ENCODE data around the gene HSF2. TPM values are rescaled to one million over a fixed set of nuclear protein-coding genes. Genes with fewer than 3 reads are reported as not detected.

HSF2 gene
- total RNA-seq, 4 donors from 2014 or later, result 26.8 to 29.9 (median 28.4) TPM

GRCh38 chr6:122461885-122462284 lies 62.4 kb downstream of the HSF2 start:
- peaks cover 0 to 27% (median 14%) of the 10 kb centered on the region in 4 donors for H3K36me3 ChIP-seq
- WGBS, result 91% methylated on average over 2 of the region's 2 CpGs
- no peak for DNase-seq (ENCODE audit: extremely low spot score)
- no peaks in the 10 kb centered on the region for H3K27me3 ChIP-seq
- H3K27ac ChIP-seq (replicated peaks in 1 of 4), result no peak overlapping the region
- H3K4me3 ChIP-seq, result no peak overlapping the region
- no peaks in the 10 kb centered on the region for H3K9me3 ChIP-seq
- H3K4me1 ChIP-seq, result peaks cover 56 to 100% (median 91%) of the 10 kb centered on the region in 4 donors
- TF ChIP-seq, protein P1, sequence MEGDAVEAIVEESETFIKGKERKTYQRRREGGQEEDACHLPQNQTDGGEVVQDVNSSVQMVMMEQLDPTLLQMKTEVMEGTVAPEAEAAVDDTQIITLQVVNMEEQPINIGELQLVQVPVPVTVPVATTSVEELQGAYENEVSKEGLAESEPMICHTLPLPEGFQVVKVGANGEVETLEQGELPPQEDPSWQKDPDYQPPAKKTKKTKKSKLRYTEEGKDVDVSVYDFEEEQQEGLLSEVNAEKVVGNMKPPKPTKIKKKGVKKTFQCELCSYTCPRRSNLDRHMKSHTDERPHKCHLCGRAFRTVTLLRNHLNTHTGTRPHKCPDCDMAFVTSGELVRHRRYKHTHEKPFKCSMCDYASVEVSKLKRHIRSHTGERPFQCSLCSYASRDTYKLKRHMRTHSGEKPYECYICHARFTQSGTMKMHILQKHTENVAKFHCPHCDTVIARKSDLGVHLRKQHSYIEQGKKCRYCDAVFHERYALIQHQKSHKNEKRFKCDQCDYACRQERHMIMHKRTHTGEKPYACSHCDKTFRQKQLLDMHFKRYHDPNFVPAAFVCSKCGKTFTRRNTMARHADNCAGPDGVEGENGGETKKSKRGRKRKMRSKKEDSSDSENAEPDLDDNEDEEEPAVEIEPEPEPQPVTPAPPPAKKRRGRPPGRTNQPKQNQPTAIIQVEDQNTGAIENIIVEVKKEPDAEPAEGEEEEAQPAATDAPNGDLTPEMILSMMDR (IDR thresholded peaks at IDR 0.05), result no peak
- TF ChIP-seq POLR2AphosphoS5 (IDR thresholded peaks at IDR 0.05) (no peak), POLR2A (IDR thresholded peaks at IDR 0.05; ENCODE audit: low read depth) (no peak), EP300 (IDR thresholded peaks at IDR 0.05) (no peak)
- intact Hi-C loops (cut with DNase I), result no loop called here

DNA sequence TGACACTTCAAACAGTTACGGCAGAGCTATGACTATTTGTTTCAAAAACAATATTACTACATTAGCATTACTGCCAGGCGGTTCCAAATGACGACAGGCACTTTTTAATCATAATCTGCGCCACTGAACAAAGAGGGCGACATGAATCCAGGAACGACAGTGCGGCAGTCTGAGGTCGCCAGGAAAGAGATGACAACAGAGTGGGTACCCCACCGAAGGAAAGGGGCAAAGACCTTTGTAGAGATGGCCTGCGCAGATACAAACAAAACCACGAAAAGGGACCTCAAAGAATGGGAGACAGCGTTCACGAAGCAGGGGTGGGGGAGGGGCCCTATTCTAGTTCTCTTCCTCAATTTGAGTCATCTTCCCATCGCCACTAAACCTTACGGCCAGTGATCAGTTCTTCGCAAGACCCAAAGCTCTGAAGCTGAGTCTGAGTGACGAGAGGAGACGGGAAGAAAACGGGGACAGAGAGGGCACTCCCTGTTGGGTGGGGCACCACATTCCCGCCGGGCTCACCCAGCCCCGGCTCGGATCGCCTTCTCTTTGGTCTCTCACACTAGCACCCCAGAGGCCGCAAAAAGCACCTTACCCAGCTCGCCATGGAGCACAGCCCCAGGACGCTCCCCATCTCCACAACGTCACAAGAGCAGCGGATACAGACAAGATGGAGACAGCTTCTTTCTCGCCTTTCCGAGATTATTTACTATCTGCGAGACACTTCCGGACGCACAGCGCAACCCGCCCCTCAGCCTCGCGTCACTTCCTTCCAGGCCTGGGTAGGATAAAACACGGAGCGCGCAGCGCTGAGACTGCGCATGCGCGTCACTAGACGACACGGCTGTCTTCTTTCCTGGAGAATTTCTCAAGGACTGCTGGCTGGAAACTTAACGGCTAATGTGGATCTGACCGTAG lies 71.9 kb downstream of the HSF2 start, which contains the start of gene SERINC1:
TSS of gene SERINC1 (minus strand) at position 701 of the 915 bp plus-strand sequence. CDS start at position 631, 70 bp downstream.
- no peaks in the 10 kb centered on the region for H3K27me3 ChIP-seq
- TF ChIP-seq POLR2AphosphoS5 (IDR thresholded peaks at IDR 0.05) (peak; percentile 98 to 99), POLR2A (IDR thresholded peaks at IDR 0.05; ENCODE audit: low read depth) (peak; percentile 73), EP300 (IDR thresholded peaks at IDR 0.05) (no peak)
- TF ChIP-seq, protein P1 (IDR thresholded peaks at IDR 0.05), result no peak
- H3K36me3 ChIP-seq, result peaks cover 0 to 11% (median 4%) of the 10 kb centered on the region in 4 donors
- no peaks in the 10 kb centered on the region for H3K9me3 ChIP-seq
- under 1% methylated on average over 43 of the region's 49 CpGs for WGBS
- H3K27ac ChIP-seq (replicated peaks in 1 of 4), result peak within 1 kb of the TSS; percentile 93 to 97 (median 96)
- DNase-seq (ENCODE audit: extremely low spot score), result peak; percentile 98
- H3K4me3 ChIP-seq, result peak within 1 kb of the TSS; percentile 81 to 92 (median 86)
- peaks cover 18 to 46% (median 44%) of the 10 kb centered on the region in 4 donors for H3K4me1 ChIP-seq
- intact Hi-C loops (cut with DNase I), result loop anchor here (5.0 kb wide), 1 partner anchor 69 kb away; no protein-coding TSS in a partner anchor

DNA sequence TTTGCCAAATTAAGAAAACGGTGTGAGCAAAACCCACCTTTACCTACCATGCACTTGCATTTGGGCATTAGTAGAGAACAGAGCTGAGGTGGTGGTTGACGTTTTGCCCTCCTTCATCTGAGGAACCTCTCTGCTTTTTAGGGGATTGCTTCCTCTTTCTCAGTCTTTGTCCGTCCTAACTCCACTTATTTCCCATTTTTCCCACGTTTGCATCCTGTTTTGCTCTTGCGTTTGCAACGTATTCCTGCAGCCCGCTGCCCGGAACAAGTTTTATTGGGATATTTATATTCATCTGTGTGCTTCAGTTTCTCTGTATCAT lies 72.5 kb downstream of the HSF2 start:
- TF ChIP-seq POLR2A (IDR thresholded peaks at IDR 0.05; ENCODE audit: low read depth) (no peak), POLR2AphosphoS5 (IDR thresholded peaks at IDR 0.05) (no peak), EP300 (IDR thresholded peaks at IDR 0.05) (no peak)
- TF ChIP-seq, protein P1 (IDR thresholded peaks at IDR 0.05), result no peak
- H3K4me3 ChIP-seq, result peak overlapping the region; percentile 81 to 92 (median 86)
- H3K36me3 ChIP-seq, result peaks cover 0 to 7% (median 2%) of the 10 kb centered on the region in 4 donors
- H3K4me1 ChIP-seq, result peaks cover 15 to 40% (median 38%) of the 10 kb centered on the region in 4 donors
- WGBS, result 4% methylated on average over 8 of the region's 8 CpGs
- no peaks in the 10 kb centered on the region for H3K9me3 ChIP-seq
- intact Hi-C loops (cut with DNase I), result loop anchor here (5.0 kb wide), 1 partner anchor 70 kb away; no protein-coding TSS in a partner anchor
- H3K27me3 ChIP-seq, result no peaks in the 10 kb centered on the region
- H3K27ac ChIP-seq (replicated peaks in 1 of 4), result peak overlapping the region; percentile 93 to 97 (median 96)
- no peak for DNase-seq (ENCODE audit: extremely low spot score)

- H3K4me3 ChIP-seq, result no peak overlapping the region
- H3K27ac ChIP-seq (replicated peaks in 1 of 4), result no peak overlapping the region
- intact Hi-C loops (cut with DNase I), result loop anchor here (5.0 kb wide), 1 partner anchor 51 kb away; no protein-coding TSS in a partner anchor
- no peaks in the 10 kb centered on the region for H3K36me3 ChIP-seq
- H3K9me3 ChIP-seq, result no peaks in the 10 kb centered on the region
- H3K4me1 ChIP-seq, result peaks cover 0 to 7% (median 7%) of the 10 kb centered on the region in 4 donors
- TF ChIP-seq EP300 (IDR thresholded peaks at IDR 0.05), result no peak
- TF ChIP-seq, protein P1 (IDR thresholded peaks at IDR 0.05), result peak in 2 of 3 experiments; percentile 31 to 42
- no peaks in the 10 kb centered on the region for H3K27me3 ChIP-seq
- no peak for DNase-seq (ENCODE audit: extremely low spot score)
These were observed 76.7 kb downstream of the HSF2 start for GRCh38 chr6:122476131-122476530.

All from esophagus muscularis mucosa (tissue), 4 donors.